Osteoblast (primary cell): ENCODE data around the gene RMND5A. TPM values are rescaled to one million over a fixed set of nuclear protein-coding genes. Genes with fewer than 3 reads are reported as not detected.
"Not testable (repeated sequence)": the region's sequence is repeated elsewhere in the genome, so short reads cannot be mapped to it uniquely, and the experiment has no call there.

Experiments used
- DNase-seq: peaks from one replicate; pipeline ENCODE4 v3.0.0; 2011; ENCODE audit warnings: low spot score, mixed read lengths; ENCODE audit not compliant: insufficient read length; ENCODE audit errors: missing footprints
- H2AFZ ChIP-seq: 2 replicates; pipeline ENCODE4 v1.6.0; 2011; ENCODE audit warnings: mild to moderate bottlenecking, low read length
- H3K27ac ChIP-seq: 2 replicates; pipeline ENCODE4 v1.5.1; 2011; ENCODE audit warnings: mild to moderate bottlenecking, low read depth, low read length, moderate library complexity
- H3K27me3 ChIP-seq: 2 replicates; pipeline ENCODE4 v1.6.0; 2012; ENCODE audit warnings: mild to moderate bottlenecking, control low read depth, inconsistent platforms, low read length, moderate library complexity; ENCODE audit not compliant: insufficient read depth
- H3K36me3 ChIP-seq: 2 replicates; pipeline ENCODE4 v1.5.1; 2011; ENCODE audit warnings: mild to moderate bottlenecking, low read length, control low read depth, moderate library complexity; ENCODE audit not compliant: insufficient read depth
- H3K4me1 ChIP-seq: 2 replicates; pipeline ENCODE4 v1.5.1; 2011; ENCODE audit warnings: mild to moderate bottlenecking, low read length, control low read depth, moderate library complexity; ENCODE audit not compliant: insufficient read depth
- H3K4me2 ChIP-seq: 2 replicates; pipeline ENCODE4 v1.6.0; 2011; ENCODE audit warnings: mild to moderate bottlenecking, low read length; ENCODE audit not compliant: insufficient read depth
- H3K4me3 ChIP-seq: fragments of 200-600 bp; sonication (generic); 3 replicates; pipeline ENCODE4 v1.5.1; 2012; ENCODE audit warnings: mild to moderate bottlenecking, low read length, inconsistent platforms; ENCODE audit not compliant: insufficient read depth
- H3K79me2 ChIP-seq: 2 replicates; pipeline ENCODE4 v1.6.0; 2012; ENCODE audit warnings: mild to moderate bottlenecking, low read length, control low read depth, inconsistent platforms; ENCODE audit not compliant: insufficient read depth
- H3K9me3 ChIP-seq: 2 replicates; pipeline ENCODE4 v1.5.1; 2011; ENCODE audit warnings: low read depth, low read length, control low read depth
- H4K20me1 ChIP-seq: 2 replicates; pipeline ENCODE4 v1.6.0; 2012; ENCODE audit warnings: mild to moderate bottlenecking, low read length, control low read depth; ENCODE audit not compliant: insufficient read depth
- CTCF ChIP-seq: IDR thresholded peaks from 2 replicates; pipeline ENCODE4 v1.5.1; 2011; ENCODE audit warnings: mild to moderate bottlenecking, low read depth, low read length, moderate library complexity; ENCODE audit errors: extremely low read depth
- total RNA-seq: library from RNA; depleted of rRNA; stranded (reverse); fragments of >200 nt; gene quantifications from 2 replicates; pipeline ENCODE4 v1.2.3, GENCODE V29; 2012

The RMND5A gene
- total RNA-seq, 1 donor, result 16.3 TPM

GRCh38 chr2:86741889-86742498, 21.9 kb downstream of the RMND5A start:
- H2AFZ ChIP-seq, H3K27ac ChIP-seq, DNase-seq, H3K4me3 ChIP-seq, H3K79me2 ChIP-seq, H3K9me3 ChIP-seq, H3K27me3 ChIP-seq, H3K4me1 ChIP-seq, H3K36me3 ChIP-seq, H3K4me2 ChIP-seq, H4K20me1 ChIP-seq: not testable (repeated sequence)

GRCh38 chr2:86744152-86744551, 24.1 kb downstream of the RMND5A start:
- Histone ChIP-seq H3K9me3 (no peaks in the 10 kb centered on the region), H4K20me1 (peaks cover 4% of the 10 kb centered on the region), H3K4me3 (no peak overlapping the region), H3K4me1 (no peaks in the 10 kb centered on the region), H3K27ac (no peak overlapping the region), H3K27me3 (no peaks in the 10 kb centered on the region), H3K4me2 (no peak overlapping the region), H3K79me2 (peaks cover 13% of the 10 kb centered on the region), H2AFZ (no peak overlapping the region), H3K36me3 (no peaks in the 10 kb centered on the region)
- no peak for DNase-seq
- no peak for TF ChIP-seq CTCF

GRCh38 chr2:86746939-86747338, 26.8 kb downstream of the RMND5A start:
- peaks cover 24% of the 10 kb centered on the region for H3K79me2 ChIP-seq
- peaks cover 4% of the 10 kb centered on the region for H4K20me1 ChIP-seq
- H3K4me1 ChIP-seq, result no peaks in the 10 kb centered on the region
- H3K27me3 ChIP-seq, result no peaks in the 10 kb centered on the region
- no peak overlapping the region for H3K4me2 ChIP-seq
- no peak overlapping the region for H3K27ac ChIP-seq
- no peak for DNase-seq
- no peak overlapping the region for H2AFZ ChIP-seq
- peaks cover 3% of the 10 kb centered on the region for H3K9me3 ChIP-seq
- no peaks in the 10 kb centered on the region for H3K36me3 ChIP-seq
- no peak for TF ChIP-seq CTCF
- H3K4me3 ChIP-seq, result no peak overlapping the region

- TF ChIP-seq CTCF, result no peak
- H3K9me3 ChIP-seq, result peaks cover 3% of the 10 kb centered on the region
- peaks cover 4% of the 10 kb centered on the region for H4K20me1 ChIP-seq
- no peak overlapping the region for H3K27ac ChIP-seq
- H3K36me3 ChIP-seq, result no peaks in the 10 kb centered on the region
- no peak overlapping the region for H3K4me3 ChIP-seq
- no peaks in the 10 kb centered on the region for H3K27me3 ChIP-seq
- peaks cover 1% of the 10 kb centered on the region for H3K4me1 ChIP-seq
- no peak overlapping the region for H3K4me2 ChIP-seq
- DNase-seq, result no peak
- no peak overlapping the region for H2AFZ ChIP-seq
- peaks cover 24% of the 10 kb centered on the region for H3K79me2 ChIP-seq
Measured at GRCh38 chr2:86747711-86748639, 27.9 kb downstream of the RMND5A start.
